HL-60/S4 treated with phorbol 12-myristate 13-acetate at 8.2 ng/mL for 4 days and 3 days (cell line): ENCODE measurements around the gene NPW.

Experiments
- in situ Hi-C: fragments of 300-500 bp; cut with MboI; formaldehyde crosslinking; loops from 2 replicates; pipeline ENCODE4 v1.15.0; 2022; ENCODE audit warnings: low sequenced_read_pairs

Gene NPW

DNA sequence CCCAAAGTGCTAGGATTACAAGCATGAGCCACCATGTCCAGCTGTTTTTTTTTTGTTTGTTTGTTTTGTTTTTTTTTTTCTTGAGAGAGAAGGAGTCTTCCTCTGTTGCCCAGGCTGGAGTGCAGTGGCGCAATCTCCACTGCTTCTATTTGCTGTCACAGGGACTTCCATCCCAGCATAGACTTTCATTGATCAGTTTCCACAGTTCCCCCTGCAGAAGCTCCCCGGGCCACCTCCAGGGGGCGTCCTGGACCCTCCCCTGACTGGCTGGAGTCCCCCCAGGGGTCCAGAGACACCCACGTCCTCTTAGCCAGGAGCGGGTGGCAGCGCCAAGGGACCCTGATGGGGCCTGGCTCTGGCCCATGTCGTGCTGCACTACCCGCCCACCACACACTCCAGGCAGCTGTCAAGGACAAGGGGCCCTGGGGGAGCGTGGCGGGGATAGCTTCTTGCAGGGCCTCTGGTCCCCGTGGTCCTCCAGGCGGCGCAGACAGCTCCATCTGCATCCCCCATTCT is 3.1 kb upstream of the NPW start:
- in situ Hi-C loops, result loop anchor here (25.0 kb wide), 1 partner anchor 121 kb away; the partner anchor contains the start of genes PKD1 and RAB26

DNA sequence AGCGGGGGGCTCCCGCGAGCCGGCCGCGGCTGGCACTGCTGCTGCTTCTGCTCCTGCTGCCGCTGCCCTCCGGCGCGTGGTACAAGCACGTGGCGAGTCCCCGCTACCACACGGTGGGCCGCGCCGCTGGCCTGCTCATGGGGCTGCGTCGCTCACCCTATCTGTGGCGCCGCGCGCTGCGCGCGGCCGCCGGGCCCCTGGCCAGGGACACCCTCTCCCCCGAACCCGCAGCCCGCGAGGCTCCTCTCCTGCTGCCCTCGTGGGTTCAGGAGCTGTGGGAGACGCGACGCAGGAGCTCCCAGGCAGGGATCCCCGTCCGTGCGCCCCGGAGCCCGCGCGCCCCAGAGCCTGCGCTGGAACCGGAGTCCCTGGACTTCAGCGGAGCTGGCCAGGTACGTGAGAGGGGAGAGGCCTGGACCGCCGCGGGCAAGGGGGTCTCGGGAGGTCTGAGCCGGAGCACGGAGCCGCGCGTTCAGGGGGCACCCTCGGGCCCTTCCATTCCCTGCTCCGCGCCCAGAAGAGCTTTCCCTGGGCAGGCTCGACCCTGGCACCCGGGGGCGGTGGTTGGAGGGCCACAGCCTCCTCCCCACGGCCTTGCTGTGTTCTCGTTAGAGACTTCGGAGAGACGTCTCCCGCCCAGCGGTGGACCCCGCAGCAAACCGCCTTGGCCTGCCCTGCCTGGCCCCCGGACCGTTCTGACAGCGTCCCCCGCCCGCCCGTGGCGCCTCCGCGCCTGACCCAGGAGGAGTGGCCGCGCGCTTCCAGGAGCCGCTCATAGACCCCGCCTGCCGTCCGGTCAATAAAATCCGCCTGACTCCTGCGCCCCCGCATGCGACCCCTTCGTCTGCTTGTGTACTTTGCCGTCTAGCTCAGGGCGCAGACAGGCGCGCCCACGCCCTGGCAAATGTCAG is 591 bp downstream of the NPW start:
- in situ Hi-C loops, result loop anchor here (25.0 kb wide), 1 partner anchor 117 kb away; the partner anchor contains the start of genes PKD1 and RAB26

DNA sequence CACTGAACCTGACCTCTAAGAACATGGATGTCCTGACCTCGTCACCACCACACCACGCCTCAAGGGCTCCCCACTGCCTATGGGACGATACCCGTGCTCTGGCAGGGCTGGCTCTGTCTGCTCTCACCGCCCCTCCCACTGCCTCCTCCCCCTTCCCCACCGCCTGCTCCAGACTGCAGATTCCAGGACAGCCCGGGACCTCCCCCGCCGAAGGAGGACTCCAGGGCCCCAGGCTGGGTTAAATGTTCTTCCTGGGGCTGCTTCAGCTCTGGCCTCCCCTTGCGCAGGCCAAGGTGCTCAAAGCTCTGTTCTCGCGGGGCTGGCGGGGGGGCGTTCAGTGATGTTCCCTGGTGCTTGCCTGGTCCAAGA is 3.1 kb downstream of the NPW start:
- in situ Hi-C loops, result loop anchor here (25.0 kb wide), 1 partner anchor 115 kb away; the partner anchor contains the start of genes PKD1 and RAB26

DNA sequence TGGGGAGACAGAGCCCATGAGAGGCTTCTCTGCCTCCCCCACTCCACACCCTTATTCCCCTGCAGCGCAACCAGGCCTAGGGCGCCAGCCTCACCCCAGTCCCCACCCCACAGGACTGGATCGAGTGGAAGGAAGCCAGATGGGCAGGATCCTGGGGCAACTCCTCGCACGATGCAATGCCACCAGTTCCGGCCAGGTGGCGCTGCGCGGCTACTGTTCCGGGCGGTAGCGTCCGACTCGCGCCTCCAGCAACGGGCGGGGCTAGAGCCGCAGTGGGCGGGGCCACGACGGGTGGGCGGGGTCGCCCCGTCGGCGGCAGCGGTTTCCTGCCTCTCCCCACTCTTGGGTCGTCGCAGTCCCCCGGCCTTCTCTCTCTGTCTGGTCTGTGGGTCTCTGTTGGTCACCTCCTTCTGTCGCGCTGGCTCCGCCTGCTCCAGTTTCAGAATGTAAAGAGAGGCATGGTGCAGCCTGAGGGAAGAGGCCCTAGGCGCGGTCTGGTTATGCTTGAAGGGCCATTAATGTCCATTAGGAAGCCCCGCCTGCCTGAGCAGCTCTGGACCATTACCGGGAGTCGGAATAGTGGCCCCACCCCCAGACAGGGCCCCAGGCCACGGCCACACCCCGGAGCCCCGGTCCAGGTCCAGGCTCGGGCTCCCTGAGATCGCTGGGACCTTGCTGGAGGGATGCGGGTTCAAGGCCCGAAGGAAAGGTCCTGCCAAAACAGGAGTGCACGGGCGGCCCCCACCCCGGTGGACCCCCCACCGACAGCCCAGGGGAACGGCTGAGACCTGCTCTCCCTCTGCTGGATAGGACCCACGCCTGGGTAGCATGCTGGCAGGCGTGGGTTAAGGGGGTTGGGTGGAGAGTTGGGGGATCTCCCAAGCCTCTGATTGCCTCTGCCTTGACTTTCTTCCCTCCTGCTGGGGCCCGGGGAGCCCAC is 3.8 kb downstream of the NPW start:
- in situ Hi-C loops, result loop anchor here (25.0 kb wide), 1 partner anchor 114 kb away; the partner anchor contains the start of genes PKD1 and RAB26

DNA sequence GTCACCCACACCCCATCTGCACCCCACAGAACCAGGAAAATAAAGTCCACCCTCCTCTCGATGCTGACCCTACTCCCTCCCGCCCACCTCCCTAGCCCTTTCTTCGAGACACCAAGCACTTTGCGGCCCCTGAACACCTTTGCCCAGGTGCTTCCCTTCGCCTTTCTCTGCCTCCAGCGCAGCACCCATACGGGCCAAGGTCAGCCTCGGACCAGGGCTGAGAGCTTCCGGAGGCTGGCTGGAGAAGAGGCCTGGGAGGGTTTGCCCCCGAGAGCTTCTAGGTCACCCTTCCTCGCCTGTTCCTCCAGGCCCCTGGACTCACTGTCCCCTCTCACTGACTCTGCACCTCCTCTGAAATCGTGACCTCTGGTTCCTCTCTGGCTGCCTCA is 4.4 kb downstream of the NPW start:
- in situ Hi-C loops, result loop anchor here (25.0 kb wide), 1 partner anchor 113 kb away; the partner anchor contains the start of genes PKD1 and RAB26

DNA sequence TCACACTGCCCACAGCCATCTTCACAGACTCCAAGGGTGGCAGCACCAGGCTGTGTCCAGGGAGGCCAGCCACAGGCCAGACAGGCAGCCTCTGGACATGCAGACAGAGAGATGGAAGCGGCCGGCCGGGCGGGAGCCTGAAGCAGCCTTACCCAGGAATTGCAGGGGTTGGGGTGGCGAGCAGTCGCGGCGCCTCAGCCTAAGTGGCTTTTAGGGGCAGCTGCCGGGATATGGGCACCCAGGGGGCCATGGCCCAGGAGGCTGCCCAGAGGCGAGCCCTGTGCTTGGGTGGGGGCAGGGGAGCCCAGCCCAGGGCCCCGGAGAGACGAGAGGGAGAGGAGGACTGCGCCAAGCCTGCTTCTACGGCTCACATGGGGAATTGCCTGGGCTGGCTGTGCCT is 5.7 kb downstream of the NPW start:
- in situ Hi-C loops, result no loop called here

DNA sequence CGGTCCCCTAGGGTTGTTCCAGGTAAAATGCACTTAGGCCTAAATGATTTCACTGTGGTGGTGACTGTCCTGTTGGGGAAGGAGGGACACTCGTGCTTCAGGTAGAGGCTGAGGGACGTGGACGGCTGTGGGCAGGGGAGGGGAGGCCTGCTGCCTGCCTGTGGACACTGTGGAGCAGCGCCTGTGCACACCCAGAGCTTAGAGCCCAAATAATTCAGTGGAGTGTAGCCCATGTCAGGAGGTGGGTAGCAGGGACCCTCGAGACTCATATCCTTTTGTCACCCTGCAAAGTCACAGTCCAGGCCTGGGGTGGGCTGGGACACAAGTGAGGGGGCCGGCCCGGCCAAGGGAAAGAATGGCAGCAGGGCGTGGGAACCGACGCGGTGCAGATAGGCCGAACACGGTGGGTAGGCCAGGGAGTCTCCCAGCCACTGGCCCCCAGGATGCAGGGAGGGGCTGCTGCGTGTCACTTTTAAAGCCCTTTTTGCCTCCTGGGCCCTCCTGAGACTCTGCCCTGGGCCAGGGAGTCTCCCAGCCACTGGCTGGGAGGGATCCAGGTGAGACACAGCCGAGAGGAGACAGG is 6.4 kb downstream of the NPW start:
- in situ Hi-C loops, result no loop called here

DNA sequence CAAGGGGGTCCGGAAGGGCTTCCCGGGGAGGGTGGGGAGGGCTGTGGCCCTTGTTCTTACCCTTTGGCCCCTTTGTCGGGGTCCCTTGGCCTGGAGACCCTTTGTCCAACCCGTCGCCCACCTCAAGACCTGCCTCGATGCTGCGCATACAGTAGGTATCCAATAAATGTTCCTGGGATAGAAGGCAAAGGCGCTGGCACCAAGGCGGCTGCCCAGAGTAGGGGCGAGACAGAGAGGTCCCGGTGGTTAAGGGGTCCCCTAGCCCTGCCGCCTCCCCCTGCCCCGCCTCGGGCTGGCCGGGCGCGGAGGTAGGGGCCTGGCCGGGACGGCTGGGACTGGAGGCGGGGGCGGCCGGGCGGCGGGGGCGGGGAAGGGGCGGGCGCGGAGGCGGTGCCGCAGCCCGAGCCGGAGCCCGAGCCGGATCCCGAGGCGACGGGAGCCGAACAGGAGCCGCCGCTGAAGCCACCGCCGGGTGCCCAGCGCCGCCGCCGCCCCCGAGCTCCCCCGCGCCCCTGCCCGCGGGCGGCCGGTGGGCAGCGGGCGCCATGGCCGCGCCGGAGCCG is 7.0 kb downstream of the NPW start, which contains the start of gene NHERF2:
Gene NHERF2 (plus strand): TSS at position 442 of the 563 bp plus-strand sequence. CDS start 104 bp downstream, at position 546.
- in situ Hi-C loops, result no loop called here

DNA sequence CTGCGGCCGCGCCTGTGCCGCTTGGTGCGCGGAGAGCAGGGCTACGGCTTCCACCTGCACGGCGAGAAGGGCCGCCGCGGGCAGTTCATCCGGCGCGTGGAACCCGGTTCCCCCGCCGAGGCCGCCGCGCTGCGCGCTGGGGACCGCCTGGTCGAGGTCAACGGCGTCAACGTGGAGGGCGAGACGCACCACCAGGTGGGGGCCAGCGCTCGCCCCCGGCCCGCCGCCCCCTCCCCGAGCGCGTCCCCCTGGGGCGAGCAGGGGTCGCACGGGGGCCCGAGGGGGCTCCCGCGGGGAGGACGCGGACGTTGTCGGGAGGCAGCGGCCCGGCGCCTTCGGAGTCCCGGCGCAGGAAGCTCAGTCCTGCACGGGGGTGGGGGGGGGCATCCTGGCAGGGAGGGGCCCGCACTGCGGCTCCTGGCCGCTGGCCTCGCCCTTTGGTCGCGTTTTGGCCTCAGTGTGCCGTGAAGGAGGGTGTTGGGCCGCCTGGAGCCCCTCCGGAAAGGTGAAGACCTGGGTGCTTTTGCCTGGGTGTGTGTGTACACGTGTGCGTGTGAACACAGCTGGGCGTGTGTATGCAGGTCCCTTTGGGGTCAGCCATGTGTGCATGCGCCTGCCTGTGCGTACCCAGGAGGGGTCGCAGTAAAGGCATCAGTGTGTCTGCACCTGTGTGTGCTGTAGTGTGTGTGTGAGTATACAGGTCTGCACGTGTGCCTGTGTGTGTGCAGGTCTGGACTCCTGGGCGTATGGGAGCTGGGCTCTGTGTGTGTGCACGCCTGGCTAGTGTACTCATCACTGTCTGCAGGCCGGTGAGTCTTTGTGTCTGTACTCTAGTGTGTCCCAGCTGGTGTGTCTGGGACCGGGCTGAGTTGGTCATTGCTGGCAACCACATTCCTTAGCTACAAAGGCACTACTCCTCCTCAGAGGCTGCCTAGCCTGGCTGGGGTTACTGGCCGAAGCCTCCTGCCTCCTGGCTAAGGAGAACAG is 7.7 kb downstream of the NPW start:
- in situ Hi-C loops, result no loop called here

DNA sequence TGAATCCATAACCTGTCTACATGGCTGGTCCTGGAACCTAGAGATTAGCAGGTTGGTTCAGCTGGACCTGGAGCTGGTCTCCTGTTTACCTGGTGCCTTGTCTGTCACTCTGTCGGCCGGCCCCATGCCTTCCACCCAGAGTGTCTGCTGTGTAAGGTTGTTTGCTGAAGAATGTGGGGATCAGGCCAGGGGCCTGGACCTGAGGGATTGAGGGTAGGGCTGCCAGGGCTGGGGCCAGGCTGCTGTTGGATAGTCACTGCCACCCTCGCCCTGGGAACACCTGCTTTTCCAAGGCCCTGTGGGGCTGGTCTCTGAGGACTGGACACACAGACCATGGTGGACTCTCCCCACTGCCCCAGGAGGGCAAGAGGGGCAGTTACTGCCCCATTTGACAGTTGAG is 8.6 kb downstream of the NPW start:
- in situ Hi-C loops, result no loop called here

DNA sequence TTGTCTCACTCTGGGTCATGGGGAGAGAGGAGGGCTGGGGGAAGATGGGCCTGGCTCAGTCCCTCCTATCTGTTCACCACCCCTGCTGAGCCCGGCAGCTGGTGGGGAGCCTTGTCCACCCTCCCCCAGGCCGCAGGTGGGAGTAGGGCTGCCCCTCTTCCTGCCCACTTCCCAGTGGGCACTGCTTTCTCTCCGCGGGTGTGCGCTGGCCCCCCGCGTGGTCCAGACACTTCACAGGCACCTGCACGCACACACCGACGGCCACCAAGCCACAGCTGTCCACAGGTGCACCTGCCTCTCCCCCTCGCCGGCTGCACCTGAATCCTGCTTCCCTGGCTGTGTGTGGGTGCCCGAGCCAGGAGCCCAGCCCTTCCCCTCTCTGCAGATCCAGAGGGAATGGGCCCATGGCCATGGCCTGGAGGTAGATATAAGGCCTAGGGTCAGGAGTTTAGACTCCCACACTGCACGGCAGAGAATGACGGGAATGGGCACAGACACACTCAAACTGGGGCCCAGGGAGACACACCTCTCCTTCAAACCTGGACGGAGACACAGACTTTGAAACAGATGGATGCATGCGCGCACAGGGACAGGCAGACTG is 9.1 kb downstream of the NPW start:
- in situ Hi-C loops, result no loop called here

DNA sequence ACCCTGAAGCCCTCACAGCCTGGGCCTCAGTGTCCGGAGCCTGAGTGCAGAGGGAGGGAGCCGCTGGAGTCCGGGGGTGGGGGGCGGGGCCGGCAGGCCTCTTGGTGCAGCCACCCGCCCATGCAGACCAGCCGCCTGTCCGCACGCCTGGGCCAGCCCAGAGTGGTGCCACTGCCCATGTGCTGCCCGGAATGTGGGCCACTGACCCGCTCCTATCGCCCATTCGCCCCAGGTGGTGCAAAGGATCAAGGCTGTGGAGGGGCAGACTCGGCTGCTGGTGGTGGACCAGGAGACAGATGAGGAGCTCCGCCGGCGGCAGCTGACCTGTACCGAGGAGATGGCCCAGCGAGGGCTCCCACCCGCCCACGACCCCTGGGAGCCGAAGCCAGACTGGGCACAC is 9.8 kb downstream of the NPW start:
- in situ Hi-C loops, result no loop called here

DNA sequence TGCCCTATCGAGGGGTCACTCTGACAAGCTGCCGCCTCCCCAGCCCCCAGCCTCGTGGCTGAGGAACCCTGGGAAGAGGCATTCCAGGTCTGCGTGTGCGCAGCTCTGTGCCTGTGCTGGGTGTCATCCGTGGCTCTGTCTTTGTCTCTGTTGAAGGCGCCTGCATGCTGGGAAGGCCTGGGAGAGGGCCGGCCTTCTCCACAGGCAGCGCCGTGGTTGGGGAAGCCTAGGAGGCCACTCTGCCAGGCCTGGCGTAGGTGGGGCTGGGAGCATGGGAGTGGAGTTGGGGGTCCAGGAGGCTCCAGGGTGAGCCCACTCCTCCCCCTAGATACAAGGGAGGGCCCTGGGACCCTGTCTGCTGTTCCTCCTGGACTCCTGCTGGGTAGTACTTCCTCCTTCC is 10.5 kb downstream of the NPW start:
- in situ Hi-C loops, result no loop called here

DNA sequence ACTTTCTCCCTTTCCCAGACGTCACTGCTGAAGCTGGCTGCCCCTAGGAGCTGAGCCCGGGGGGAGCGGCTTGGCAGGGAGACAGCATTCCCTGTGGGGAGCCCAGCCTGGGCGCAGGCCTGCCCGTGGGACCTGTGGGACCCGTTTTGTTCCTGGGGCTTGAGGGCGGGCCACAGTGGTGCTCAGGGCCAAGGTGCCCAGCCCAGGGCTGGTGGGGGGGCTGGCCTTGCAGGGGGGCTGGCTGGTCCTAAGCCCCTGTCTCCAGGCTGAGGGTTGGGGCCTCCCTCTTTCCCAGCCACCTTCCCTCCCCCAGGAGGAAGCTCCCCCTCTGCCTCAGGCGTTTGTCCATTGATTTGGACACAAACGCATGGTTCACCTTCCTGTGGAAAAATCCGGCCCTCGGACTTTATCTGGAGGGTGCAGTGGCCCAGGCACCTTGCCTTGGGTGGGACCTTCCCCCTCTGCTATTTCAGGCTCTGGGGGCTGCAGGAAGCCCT is 11.5 kb downstream of the NPW start:
- in situ Hi-C loops, result no loop called here

DNA sequence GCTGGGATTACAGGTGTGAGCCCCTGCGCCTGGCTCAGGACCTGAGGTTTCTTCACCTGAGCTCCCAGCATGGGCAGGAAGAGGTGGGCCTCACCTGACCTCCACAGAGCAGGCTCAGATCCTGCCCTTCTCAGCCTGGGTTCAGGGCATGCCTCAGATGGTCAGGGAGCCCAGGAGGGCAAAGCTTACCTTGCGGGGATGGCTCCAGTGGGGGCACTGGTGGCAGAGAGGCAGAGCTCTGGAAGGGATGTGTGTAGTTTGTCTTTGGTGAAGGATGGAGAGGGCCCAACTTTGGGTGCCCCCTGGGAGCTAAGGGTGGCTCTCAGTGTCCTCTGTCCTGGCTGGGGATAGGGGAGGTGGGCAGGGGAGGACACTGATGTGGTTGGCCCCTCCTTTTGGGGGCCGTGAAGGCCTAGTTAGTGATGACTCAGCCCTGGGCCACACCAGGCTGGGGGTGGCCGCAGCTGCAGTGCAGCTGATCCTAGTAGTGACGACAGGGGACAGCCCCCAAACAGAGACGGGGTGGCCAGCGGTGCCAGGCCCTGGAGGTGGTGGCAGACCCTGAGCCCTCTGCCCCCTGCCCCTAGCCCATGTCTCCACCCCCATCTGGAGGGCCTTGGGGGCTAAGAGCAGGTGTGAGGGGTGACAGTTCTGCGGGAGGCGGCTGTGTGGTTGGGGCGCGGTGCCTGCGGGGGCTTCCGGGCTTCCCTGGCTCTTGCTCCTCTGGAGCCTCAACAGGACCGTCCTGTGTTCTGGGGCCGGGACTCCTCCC is 12.9 kb downstream of the NPW start:
- in situ Hi-C loops, result no loop called here

DNA sequence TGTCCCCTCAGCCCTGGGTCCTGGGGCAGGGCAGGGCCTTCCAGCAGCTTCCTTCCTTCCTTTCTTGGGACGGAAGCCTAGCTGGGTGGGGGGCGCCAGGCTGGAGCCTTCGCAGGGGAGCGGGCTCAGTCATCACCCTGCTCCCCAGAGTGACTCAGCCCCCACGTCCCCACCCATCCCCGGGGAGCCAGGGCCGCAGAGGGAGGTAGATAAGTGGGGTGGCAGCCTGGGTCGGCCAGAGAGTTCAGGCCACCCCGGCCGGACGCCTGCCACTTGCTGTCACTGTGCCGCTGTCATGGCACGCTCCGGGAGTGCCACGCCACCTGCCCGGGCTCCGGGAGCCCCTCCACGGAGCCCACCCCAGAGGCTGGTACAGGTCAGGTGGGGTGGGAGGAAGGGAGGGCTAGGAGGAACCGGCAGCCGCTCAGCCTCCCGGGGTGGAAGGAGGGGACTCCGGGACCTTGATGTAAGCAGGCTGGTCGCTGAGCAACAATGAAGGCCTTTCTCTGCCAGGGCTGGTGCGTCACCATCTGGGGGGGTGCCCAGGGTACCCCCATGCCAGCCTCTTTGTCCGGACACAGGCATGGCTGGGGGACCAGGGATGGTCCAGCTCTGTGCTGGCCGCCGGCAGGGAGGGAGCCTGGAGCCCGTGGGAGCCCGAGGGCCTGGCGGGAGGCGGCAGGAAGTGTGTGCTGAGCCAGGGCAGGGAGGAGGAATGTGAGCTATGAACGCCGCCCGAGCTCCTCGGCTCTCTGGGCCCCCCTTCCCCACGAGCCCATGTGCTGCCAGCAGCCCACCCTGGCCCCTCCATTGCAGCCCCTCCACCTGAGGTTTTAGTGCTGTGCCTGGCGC is 13.7 kb downstream of the NPW start:
- in situ Hi-C loops, result no loop called here
